ENCODE measurements around the gene ABCD2.
"Not testable (repeated sequence)": the region's sequence is repeated elsewhere in the genome, so short reads cannot be mapped to it uniquely, and the experiment has no call there.

ABCD2 gene

GRCh38 chr12:39526974-39527373 is 92.6 kb downstream of the ABCD2 start:
- DNase-seq, result no peak

- DNase-seq, result not testable (repeated sequence)
Measured at GRCh38 chr12:39522167-39522566, 97.4 kb downstream of the ABCD2 start.

GRCh38 chr12:39510001-39510400 is 109.6 kb downstream of the ABCD2 start:
- no peak for DNase-seq

GRCh38 chr12:39505554-39505953 is 114.0 kb downstream of the ABCD2 start:
- DNase-seq, result no peak

- no peak for DNase-seq
Measured at GRCh38 chr12:39505023-39505422, 114.6 kb downstream of the ABCD2 start.

- no peak for DNase-seq
Measured at GRCh38 chr12:39503439-39503838, 116.2 kb downstream of the ABCD2 start.

GRCh38 chr12:39502726-39503125 is 116.9 kb downstream of the ABCD2 start:
- no peak for DNase-seq

Measured in activated CD4-positive, alpha-beta T cell treated with anti-CD3 and anti-CD28 coated beads, Interleukin-2, amount 50 U/mL, for 16 hours (primary cell).